Fibroblast of mammary gland (primary cell): Measurements from ENCODE around the gene CDH4.

Experiments
- DNase-seq: peaks from one replicate; pipeline ENCODE4 v3.0.0-alpha.2; 2010; ENCODE audit warnings: low read depth
- H3K4me3 ChIP-seq: 2 replicates; pipeline ENCODE4 v1.5.1; 2011; ENCODE audit warnings: low read depth, mild to moderate bottlenecking, low read length, moderate library complexity; ENCODE audit not compliant: control insufficient read depth
- TF ChIP-seq, protein P1 (sequence below): conservative IDR thresholded peaks from 2 replicates; pipeline ENCODE4 v1.5.1; 2011; ENCODE audit warnings: low read depth, low read length, inconsistent platforms; ENCODE audit not compliant: control insufficient read depth, insufficient read depth

CDH4 gene

GRCh38 chr20:61812121-61812844 is 560.2 kb downstream of the CDH4 start:
- TF ChIP-seq, protein P1, sequence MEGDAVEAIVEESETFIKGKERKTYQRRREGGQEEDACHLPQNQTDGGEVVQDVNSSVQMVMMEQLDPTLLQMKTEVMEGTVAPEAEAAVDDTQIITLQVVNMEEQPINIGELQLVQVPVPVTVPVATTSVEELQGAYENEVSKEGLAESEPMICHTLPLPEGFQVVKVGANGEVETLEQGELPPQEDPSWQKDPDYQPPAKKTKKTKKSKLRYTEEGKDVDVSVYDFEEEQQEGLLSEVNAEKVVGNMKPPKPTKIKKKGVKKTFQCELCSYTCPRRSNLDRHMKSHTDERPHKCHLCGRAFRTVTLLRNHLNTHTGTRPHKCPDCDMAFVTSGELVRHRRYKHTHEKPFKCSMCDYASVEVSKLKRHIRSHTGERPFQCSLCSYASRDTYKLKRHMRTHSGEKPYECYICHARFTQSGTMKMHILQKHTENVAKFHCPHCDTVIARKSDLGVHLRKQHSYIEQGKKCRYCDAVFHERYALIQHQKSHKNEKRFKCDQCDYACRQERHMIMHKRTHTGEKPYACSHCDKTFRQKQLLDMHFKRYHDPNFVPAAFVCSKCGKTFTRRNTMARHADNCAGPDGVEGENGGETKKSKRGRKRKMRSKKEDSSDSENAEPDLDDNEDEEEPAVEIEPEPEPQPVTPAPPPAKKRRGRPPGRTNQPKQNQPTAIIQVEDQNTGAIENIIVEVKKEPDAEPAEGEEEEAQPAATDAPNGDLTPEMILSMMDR: no peak
- no peak for DNase-seq
- no peak overlapping the region for H3K4me3 ChIP-seq

GRCh38 chr20:61812845-61813485 is 560.9 kb downstream of the CDH4 start:
- TF ChIP-seq, protein P1: no peak
- H3K4me3 ChIP-seq: no peak overlapping the region
- no peak for DNase-seq

DNA sequence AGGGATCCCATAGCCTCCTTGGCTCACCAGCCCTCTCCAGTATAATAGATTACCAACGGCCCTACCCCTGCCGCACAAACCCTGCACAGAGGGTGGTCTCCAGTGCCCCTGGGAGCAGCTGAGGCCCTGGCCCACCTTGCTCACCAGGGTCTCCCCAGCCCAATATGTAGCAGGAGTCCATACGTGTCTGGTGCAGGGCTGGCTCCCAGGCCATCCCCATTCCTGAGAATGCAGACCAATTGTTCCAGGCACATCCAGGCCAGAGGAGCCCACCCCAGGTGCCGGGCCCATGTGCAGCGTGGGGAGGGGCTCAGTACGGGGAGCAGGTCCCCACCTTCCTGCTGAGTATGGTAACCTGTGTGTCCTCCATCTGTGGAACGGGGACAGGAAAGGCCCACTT is 561.7 kb downstream of the CDH4 start:
- no peak for DNase-seq
- no peak overlapping the region for H3K4me3 ChIP-seq
- TF ChIP-seq, protein P1: no peak

GRCh38 chr20:61814244-61814643 is 562.2 kb downstream of the CDH4 start:
- TF ChIP-seq, protein P1: no peak
- H3K4me3 ChIP-seq: no peak overlapping the region
- no peak for DNase-seq

- TF ChIP-seq, protein P1: no peak
- DNase-seq: no peak
- H3K4me3 ChIP-seq: no peak overlapping the region
These were observed 562.7 kb downstream of the CDH4 start for GRCh38 chr20:61814726-61815125.

- DNase-seq: no peak
- TF ChIP-seq, protein P1: no peak
- H3K4me3 ChIP-seq: no peak overlapping the region
These were observed 563.1 kb downstream of the CDH4 start for GRCh38 chr20:61815176-61815575.
